Stimulated activated CD4-positive, alpha-beta T cell treated with anti-CD3 and anti-CD28 coated beads, TNF-alpha, amount 100 ng/mL, for 48 hours (primary cell): ENCODE data around the gene GDF11.
A peak's percentile ranks its signal among the peaks of the same experiment; 100 is the strongest.

Experiments used
- DNase-seq, 3 donors: peaks; one replicate each; pipeline ENCODE4 v3.0.0-alpha.2; 2020; ENCODE audit warnings: low read depth in 3 of 3

The GDF11 gene

GRCh38 chr12:55723516-55724225, 19.3 kb upstream of the GDF11 start:
- DNase-seq = no peak

DNA sequence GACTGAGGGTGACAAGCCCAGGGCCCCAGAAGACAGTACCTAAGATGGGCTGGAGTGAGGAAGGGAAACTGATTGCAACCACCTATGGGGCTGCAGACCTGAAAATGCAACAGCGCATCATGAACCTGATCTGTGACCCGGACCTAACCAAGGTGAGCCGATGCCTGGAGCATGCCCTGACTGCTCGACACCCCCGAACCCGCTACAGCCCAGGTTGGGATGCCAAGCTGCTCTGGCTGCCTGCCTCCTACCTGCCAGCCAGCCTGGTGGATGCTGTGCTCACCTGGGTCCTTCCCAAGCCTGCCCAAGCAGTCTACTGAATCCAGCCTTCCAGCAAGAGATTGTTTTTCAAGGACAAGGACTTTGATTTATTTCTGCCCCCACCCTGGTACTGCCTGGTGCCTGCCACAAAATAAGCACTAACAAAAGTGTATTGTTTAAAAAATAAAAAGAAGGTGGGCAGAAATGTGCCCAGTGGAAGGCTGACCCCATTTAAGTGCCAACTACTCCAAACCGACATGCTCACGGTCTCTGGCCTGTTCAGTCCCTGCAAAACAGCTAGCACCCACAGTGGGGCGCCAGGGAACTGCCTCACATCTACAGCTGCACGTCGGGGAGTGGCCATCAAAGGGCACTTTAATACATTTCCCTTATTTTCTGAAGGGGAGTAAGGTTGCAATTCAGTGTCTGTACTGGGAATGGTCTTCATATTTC, 18.5 kb upstream of the GDF11 start:
- DNase-seq = peak in 1 of 3 donors; percentile 58

- no peak for DNase-seq
Observed at GRCh38 chr12:55724940-55725309, 18.0 kb upstream of the GDF11 start.

GRCh38 chr12:55725556-55725955, 17.4 kb upstream of the GDF11 start:
- DNase-seq = no peak

GRCh38 chr12:55726971-55727370, 16.0 kb upstream of the GDF11 start:
- no peak for DNase-seq

- no peak for DNase-seq
Observed at GRCh38 chr12:55727643-55728185, 15.2 kb upstream of the GDF11 start.

GRCh38 chr12:55728186-55728938, 14.6 kb upstream of the GDF11 start:
- no peak for DNase-seq

DNA sequence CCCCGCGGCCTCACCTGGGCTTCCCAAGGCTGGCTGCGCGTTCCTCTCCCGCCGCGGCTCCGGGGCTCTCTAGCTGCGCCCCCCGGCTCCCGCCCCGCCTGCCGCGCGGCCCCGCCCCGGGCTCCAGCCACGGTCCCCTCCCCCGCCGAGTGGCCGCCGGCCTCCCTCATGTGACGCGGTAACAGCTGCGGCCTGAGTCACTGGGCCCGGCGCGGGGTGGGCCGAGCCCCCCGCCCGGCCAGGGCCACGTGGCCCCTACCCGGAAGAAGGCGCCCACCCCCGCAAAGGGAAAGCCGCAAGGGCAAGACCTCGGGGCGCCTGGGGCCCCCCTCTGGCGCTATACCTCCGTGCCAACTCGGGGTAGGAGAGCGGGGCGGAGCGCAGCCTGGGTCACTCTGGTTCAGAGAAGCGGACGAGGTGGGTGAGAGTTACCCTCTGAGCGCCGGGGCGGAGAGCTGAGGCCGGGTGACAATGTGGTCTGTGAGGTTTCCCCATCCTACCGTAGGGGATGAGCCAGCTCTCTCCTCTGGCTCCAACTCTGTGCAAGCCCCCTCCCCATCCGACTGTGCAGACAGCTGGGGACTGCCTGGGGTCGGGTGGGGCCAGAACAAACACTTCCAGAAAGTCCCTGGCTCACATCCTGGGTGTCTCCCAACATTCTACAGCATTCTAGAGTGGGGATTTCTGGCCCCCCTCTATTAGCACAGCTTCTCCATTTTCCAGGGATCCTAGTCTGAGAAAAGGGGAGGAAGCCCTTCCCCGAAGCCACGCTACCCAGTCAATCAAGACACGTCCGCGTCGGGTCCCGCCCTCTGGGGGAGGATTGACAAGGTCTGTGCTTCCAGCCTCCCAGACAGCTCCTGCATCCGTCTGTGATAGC, 13.7 kb upstream of the GDF11 start, which contains the start of gene CD63:
CD63 (minus strand) TSS at position 71 of the 880 bp plus-strand sequence. CDS start 668 bp downstream, outside the sequence.
- DNase-seq = peak; percentile 55 to 73 (median 63)

- no peak for DNase-seq
Observed at GRCh38 chr12:55729819-55730818, 12.8 kb upstream of the GDF11 start.

DNA sequence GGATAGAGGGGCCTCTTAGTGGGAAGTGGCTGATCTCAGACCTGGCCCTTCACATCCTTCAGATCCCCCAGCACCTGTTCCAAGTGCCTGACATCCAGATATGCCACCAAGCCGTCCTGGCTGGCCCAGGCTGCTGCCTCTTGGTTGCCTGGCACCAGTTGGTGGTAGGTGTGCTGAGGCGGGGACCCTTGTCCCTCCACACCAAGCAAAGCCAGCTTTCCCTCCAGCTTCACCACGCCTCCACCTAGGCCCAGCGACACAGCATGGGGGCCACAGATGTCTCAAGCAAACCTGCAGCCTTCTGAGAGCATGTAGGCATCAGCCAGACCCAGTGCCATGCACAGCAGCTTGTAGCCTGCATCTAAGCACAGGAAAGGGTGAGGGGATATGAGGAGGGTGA, 10.6 kb upstream of the GDF11 start:
- DNase-seq = no peak

DNA sequence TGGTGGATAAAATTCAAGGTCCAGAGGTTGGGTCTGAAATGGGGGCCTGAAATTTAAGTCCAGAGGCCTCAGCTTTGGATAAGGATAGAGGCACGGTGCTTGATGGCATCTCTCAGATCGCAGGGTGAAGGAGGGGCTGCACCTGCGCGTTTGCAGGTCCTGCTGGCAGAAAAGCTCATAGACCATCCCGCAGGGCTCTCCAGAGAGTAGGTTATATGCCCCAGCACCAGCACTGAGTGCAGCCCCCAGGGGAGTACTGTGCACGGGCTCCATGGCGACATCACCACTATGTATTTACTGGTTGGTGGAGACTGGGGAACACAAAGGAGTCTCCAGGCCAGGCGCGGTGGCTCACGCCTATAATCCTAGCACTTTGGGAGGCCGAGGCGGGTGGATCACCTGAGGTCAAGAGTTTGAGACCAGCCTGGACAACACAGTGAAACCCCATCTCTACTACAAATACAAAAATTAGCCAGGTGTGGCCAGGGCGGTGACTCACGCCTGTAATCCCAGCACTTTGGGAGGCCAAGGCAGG, 9.8 kb upstream of the GDF11 start:
- DNase-seq = no peak

DNA sequence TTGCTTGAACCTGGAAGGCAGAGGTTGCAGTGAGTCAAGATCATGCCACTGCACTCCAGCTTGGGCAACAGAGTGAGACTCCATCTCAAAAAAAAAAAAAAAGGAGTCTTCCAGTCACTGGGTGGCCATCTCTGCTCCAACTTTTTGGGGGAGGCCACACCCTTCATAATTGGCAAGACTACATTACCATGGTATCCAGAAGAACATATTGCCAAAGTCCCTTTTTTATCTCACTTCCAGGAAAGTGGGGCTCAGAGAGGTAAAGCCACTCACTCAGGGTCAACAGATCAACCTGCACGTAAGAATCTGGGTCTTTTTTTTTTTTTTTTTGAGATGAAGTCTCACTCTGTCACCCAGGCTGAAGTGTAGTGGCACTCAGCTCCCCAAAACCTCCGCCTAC, 9.1 kb upstream of the GDF11 start:
- DNase-seq = no peak

GRCh38 chr12:55734595-55734994, 8.3 kb upstream of the GDF11 start:
- DNase-seq = no peak

DNA sequence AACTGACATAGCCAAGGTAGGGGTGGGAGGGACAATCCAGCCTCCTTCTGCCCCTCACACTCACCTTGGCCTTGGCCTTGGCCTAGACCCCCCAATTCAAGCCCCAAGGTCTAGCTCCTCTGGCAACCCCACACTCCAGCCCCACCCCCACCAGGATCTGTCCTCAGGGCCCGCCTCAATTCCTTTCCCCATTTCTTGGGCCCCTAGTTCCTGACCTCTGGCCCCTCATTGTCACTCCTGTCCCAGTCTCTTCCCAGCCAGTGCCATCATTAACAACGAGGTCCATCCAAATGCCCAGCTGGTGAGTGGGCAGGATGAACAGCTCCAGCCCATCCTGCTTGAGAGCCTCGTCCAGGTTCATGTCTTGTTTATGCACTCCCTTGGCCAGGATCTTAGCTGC, 6.8 kb upstream of the GDF11 start:
- no peak for DNase-seq

- DNase-seq = peak in 1 of 3 donors; percentile 43
Observed at GRCh38 chr12:55736780-55737580, 5.9 kb upstream of the GDF11 start.

DNA sequence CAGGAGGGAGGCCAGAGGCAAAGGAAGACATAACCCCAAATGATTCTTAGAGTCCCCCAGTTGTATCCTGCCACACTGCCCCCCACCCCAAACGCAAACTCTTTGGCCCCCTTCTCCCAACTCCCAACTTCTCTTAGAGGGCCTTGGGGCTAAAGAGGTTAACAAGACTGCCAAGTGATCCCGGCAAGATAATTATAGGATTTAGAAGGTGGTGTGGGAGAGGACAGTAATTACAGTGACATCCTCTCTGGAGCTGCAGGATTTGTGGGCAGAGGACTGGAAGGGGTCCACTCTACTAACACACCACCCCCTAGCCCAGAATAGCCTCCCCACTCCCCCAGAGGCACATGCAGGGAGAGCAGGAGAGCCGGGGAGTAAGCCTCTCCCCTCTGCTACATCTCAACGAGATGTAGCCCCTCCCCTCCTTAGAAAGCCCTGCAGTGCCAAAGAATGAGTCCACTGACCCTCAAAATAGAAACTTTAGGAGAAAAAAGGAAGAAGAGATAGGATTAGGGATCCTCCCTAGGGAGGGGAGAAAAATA, 5.3 kb upstream of the GDF11 start:
- no peak for DNase-seq

DNA sequence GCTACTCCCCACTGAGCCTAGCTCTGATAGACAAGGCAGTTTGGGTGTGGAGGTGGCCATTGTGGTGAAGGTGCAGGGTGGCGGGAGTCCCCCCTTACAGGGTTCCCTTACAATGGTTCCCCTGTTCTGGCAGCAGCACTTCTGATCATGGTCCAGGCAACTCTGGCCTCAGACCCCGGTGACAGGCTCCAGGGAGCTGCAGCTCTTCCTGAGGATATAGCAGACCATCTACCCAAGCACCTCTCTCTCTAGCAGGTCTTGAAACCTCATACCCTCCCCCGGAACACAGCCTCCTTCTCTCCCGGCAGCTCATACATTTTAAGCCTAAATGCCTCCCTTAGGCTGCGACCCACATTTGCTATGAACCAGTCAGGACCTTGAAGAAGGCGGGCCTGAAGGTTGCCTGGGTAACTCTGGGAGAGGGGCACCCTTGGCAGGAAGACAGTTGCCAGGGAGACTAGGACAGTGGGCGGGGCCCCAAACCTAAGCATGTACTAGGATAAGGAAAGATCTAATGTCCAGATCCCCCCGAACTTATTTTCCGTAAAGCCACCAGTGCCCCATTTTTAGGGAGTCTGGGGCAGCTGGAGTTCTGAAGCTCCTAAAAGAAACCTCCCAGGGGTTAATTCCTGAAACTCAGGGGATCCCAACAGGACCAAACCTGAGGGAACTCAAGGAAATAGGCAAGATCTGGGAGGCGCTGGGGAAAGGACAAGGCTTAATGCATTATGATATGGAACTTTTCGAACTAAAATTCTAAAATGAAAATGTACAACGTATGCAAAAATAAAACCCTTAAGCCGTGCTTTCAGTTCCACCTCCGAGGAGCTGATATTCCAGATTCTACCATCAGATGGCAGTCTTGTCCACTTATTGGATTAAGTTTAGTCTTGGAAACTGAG, 4.5 kb upstream of the GDF11 start:
- DNase-seq = peak; percentile 71 to 81 (median 78)

- DNase-seq = no peak
Observed at GRCh38 chr12:55739025-55739378, 3.9 kb upstream of the GDF11 start.
